Fibroblast of skin of abdomen (primary cell): ENCODE results near the gene NDUFS1. TPM values are rescaled to one million over a fixed set of nuclear protein-coding genes. Genes with fewer than 3 reads are reported as not detected.
A peak's percentile ranks its signal among the peaks of the same experiment; 100 is the strongest.
"Not testable (repeated sequence)": the region's sequence is repeated elsewhere in the genome, so short reads cannot be mapped to it uniquely, and the experiment has no call there.

Experiments used
- DNase-seq: peaks from one replicate; pipeline ENCODE4 v3.0.0-alpha.2; 2013
- polyA plus RNA-seq, 2 experiments: library from polyadenylated mRNA; unstranded; fragments of 120-200 nt; gene quantifications; one replicate each; pipeline ENCODE4 v1.2.1, GENCODE V29; 2013; ENCODE audit not compliant: insufficient read length in 2 of 2

The NDUFS1 gene
- polyA plus RNA-seq (2013, experiment 1 of 2; ENCODE audit: insufficient read length), result 55.2 TPM
- polyA plus RNA-seq (2013, experiment 2 of 2; ENCODE audit: insufficient read length), result 55.6 TPM

- peak; percentile 98 for DNase-seq
Measured at GRCh38 chr2:206159346-206160124, at the start of gene NDUFS1, which contains the start of gene EEF1B2. Gene NDUFS1 (minus strand): TSS chr2:206159444. CDS start chr2:206153678, 5,766 bp downstream. Gene EEF1B2 (plus strand): TSS chr2:206159895. CDS start chr2:206159980, 85 bp downstream.

- no peak for DNase-seq
Measured at GRCh38 chr2:206208900-206209299, 49.7 kb upstream of the NDUFS1 start.

- DNase-seq, result not testable (repeated sequence)
Measured at GRCh38 chr2:206207316-206207715, 48.1 kb upstream of the NDUFS1 start.

- DNase-seq, result no peak
Measured at GRCh38 chr2:206204710-206205109, 45.5 kb upstream of the NDUFS1 start.

- no peak for DNase-seq
Measured at GRCh38 chr2:206203331-206203730, 44.1 kb upstream of the NDUFS1 start.

- no peak for DNase-seq
Measured at GRCh38 chr2:206202446-206202845, 43.2 kb upstream of the NDUFS1 start.

GRCh38 chr2:206201075-206201848, 42.0 kb upstream of the NDUFS1 start:
- no peak for DNase-seq

- peak; percentile 21 for DNase-seq
Measured at GRCh38 chr2:206198677-206199076, 39.4 kb upstream of the NDUFS1 start.

- no peak for DNase-seq
Measured at GRCh38 chr2:206193671-206194357, 34.6 kb upstream of the NDUFS1 start.

GRCh38 chr2:206192157-206192556, 32.9 kb upstream of the NDUFS1 start:
- no peak for DNase-seq

- no peak for DNase-seq
Measured at GRCh38 chr2:206190689-206191088, 31.4 kb upstream of the NDUFS1 start.

- no peak for DNase-seq
Measured at GRCh38 chr2:206190111-206190510, 30.9 kb upstream of the NDUFS1 start.

- no peak for DNase-seq
Measured at GRCh38 chr2:206189691-206190090, 30.4 kb upstream of the NDUFS1 start.

GRCh38 chr2:206181526-206181925, 22.3 kb upstream of the NDUFS1 start:
- not testable (repeated sequence) for DNase-seq

- DNase-seq, result no peak
Measured at GRCh38 chr2:206176901-206177300, 17.7 kb upstream of the NDUFS1 start.

- no peak for DNase-seq
Measured at GRCh38 chr2:206176121-206176520, 16.9 kb upstream of the NDUFS1 start.

- DNase-seq, result no peak
Measured at GRCh38 chr2:206173147-206173546, 13.9 kb upstream of the NDUFS1 start.

- DNase-seq, result not testable (repeated sequence)
Measured at GRCh38 chr2:206171624-206172397, 12.6 kb upstream of the NDUFS1 start.

- DNase-seq, result not testable (repeated sequence)
Measured at GRCh38 chr2:206168230-206168629, 9.0 kb upstream of the NDUFS1 start.

- DNase-seq, result peak; percentile 38
Measured at GRCh38 chr2:206164261-206164862, 5.1 kb upstream of the NDUFS1 start.

GRCh38 chr2:206163251-206163880, 4.1 kb upstream of the NDUFS1 start:
- no peak for DNase-seq
